GM20431 (cell line): Measurements from ENCODE around the gene C11orf65.
"Not testable (repeated sequence)": the region's sequence is repeated elsewhere in the genome, so short reads cannot be mapped to it uniquely, and the experiment has no call there.

Experiments
- in situ Hi-C: fragments of 300-500 bp; cut with MseI, MboI; formaldehyde crosslinking; loops from one replicate; pipeline ENCODE4 v1.15.0; 2020; ENCODE audit warnings: low sequenced_read_pairs; ENCODE audit not compliant: unreplicated experiment

The C11orf65 gene

DNA sequence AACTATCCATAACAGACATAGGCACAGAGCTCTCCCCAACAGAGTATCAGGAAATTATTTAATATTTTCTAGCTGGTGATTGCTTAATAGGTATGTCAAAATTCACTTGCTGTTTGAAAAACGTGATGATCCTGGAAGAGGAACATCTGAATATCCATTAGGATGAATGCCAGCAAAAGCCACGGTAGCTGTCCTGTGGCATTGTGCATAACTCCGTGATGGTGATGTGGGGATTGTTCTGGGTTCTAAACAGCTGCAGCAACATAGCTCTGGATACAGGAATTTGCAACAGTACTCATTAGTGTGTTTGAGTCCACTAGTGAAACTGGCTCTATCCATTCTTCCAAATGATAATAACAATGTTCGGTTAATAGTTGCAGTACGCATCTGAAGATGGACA lies 78.8 kb downstream of the C11orf65 start:
- in situ Hi-C loops = no loop called here

DNA sequence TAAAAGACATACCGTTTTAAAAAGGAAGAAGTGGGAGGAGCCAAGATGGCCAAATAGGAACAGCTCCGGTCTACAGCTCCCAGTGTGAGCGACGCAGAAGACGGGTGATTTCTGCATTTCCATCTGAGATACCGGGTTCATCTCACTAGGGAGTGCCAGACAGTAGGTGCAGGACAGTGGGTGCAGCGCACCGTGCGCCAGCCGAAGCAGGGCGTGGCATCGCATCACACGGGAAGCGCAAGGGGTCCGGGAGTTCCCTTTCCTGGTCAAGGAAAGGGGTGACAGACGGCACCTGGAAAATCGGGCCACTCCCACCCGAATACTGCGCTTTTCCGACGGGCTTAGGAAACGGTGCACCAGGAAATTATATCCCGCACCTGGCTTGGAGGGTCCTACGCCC lies 93.8 kb downstream of the C11orf65 start:
- in situ Hi-C loops = not testable (repeated sequence)

DNA sequence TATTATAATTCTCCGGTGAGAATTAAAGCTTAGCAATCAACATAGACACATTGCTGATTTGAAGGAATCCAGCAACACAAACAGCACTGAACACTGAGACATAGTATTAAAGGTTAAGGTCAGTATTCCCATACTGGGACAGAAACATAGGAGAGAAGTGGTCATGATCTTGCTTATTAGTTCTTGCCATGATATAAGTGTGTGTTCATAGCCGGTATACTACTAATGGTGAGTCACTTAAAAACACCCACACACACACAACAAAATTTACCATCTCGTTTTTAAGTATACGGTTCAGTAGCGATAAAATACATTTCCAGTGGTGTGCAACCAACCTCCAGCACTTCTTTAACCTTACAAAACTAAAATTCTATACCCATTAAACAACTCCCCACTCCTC lies 96.3 kb downstream of the C11orf65 start:
- in situ Hi-C loops = no loop called here

DNA sequence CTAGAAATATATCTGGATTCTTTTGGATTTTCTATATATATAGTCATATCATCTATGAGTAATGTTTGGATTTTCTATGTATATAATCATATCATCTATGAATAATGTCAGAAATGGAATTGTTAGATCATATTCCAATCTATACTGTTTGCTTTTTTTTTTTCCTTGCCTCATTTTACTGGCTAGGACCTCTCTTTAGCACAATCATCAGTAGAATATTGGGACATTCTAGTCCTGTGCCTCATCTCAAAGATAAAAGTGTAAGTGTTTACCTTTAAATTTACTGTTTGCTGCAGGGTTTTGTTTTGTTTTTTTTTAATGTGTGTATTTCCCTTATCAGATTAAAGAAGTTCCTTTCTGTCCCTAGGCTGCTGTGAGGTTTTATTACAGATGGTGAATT lies 97.0 kb downstream of the C11orf65 start:
- in situ Hi-C loops = no loop called here

DNA sequence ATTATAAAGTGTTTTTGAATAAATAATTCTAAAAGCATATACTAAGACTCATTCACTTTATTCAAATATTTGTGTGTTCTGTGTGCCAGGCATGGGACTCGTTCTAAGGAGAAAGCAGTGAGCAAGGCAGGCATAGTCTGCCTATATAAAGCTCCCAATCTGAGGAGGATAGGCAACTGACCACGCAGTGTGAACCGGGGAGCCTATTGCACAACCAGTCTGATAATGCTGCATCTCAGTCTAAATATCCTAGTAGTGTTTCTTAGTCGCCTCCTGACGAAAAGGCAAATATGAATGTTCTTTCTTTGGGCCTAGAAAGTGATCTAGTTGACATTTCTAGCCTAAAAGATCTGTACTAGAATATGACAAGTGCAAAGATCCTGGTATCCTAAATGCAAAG lies 98.3 kb downstream of the C11orf65 start:
- in situ Hi-C loops = no loop called here

DNA sequence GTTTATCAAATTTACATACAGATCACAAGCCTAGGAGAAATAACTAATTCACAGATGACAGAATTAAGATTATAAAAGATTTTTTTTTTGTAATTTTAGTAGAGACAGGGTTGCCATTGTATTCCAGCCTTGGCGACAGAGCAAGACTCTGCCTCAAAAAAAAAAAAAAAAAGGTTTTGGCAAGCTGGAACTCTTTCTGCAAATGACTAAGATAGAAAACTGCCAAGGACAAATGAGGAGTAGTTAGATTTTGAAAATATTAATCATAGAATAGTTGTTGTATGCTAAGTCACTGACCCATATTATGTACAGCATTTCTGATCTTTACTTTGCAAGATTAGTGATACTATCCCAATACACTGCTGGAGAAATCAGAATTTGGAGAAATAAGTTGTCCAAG lies 99.2 kb downstream of the C11orf65 start:
- in situ Hi-C loops = no loop called here

DNA sequence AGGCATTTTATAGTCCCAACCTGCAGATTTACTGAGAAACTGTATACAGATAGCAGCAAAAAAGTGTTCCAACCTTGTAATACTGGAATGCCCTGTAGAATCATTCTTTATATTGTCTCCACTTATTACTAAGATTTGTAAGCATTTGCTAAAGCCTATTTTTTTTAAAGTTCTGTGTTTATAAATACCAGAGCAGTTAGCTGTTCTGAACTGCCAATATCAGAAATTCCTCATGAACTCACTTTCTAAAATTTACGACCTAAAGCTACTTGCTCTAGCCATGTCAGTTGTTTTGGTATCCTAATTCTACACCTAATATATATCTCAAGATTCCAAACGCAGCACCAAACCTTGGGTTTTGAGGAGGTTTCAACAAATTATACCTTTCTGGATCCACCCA lies 103.2 kb downstream of the C11orf65 start:
- in situ Hi-C loops = no loop called here

DNA sequence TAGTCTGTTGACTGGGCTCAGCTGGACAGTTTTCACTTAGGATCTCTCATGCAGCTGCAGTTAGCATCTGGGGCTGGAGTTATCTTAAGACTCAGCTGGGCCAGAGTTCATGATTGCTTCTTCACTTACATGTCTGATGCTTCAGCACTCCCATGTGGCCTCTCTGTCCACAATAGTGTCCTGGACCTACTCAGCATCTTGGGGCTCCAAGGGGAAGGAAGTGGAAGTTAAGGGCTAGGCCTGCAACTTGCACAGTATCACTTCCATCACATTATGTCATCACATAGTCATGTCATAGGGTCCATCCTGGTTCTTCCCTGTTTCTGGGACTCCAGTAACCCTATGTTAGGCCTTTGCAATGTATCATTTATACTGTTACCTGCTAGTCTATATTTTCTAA lies 115.9 kb downstream of the C11orf65 start:
- in situ Hi-C loops = no loop called here

DNA sequence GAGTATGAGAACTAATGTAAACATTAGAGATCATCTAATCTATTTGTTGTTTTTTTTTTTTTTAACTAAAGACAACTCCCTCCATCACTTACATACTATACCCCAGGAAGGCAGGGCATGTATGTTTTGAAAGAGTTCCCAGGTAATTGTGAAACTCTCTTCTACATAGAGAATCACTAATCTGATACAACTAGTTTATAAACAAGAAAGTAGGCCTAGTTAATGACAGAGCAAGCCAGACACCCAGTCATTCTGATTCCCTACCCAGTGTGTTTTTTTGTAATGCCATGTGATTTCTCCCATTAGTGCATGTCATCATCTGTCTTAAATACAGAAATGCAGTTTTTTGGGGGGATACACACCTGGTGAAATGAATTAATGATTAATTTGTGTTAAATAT lies 120.9 kb downstream of the C11orf65 start:
- in situ Hi-C loops = no loop called here

DNA sequence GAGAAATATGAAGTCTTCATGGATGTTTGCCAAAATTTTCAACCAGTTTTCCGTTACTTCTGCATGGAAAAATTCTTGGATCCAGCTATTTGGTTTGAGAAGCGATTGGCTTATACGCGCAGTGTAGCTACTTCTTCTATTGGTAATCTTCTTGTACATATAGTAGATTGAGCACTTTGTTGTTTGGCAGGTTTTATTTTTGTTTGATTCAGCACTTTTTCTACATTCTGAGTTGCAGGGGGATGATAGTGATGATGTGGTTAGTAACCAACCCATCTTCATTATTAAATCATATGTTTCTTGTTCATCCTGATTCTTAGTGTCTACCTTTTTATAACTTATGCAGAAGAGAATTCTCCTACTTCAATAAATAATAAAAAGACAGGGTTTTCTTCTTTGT lies 121.6 kb downstream of the C11orf65 start:
- in situ Hi-C loops = no loop called here

DNA sequence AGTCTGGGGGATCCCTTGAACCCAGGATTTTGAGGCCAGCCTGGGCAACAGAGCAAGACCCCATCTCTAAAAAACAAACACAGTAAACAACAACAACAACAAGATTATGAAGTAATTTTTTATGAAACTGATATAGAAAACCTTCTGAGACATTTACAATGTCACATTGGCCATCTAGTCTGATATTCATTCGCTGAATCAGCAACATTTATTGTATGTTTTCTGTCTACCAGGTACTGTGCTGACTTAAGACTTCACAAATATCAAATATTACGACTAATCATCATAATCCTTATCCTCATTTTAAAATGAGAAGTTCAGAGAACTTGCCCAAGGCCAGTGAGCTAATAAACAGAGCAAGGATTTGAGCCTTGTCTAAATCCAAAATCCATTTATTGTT lies 123.6 kb downstream of the C11orf65 start:
- in situ Hi-C loops = no loop called here

DNA sequence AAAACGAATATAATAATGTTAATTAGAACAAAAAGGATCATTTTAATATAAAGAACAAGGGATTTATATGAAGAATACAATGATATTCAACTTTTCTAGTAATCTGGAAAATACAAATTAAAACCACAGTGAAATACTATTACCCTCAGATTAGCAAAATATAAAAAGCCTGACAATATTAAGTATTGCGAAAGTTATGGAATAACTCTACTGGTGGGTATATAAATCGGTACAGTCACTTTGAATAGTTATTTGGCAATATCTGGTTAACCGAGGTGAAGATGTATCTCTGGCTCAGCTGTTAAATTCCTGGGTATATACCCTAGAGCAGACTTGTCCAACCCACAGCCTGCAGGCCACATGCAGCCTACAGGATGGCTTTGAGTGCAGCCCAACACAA lies 125.7 kb downstream of the C11orf65 start:
- in situ Hi-C loops = no loop called here

DNA sequence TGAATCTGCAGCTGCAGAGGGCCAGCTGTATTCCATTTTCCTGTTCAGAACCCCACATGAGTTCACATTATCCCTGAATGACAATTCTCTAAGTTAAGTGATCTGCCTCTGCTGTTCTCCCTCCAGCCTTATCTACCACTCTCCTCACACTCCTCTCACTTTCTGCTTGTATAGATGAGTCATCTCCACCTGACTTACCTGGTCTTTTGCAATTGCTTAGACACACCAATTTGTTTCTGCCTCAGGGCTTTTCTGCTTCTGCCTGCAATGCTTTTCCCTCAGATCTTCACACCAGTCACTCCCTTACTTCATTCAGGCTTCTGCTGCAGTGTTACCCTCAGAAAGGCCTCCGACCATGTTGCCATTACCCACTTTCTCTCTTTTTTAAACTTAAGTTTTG lies 126.4 kb downstream of the C11orf65 start:
- in situ Hi-C loops = no loop called here

DNA sequence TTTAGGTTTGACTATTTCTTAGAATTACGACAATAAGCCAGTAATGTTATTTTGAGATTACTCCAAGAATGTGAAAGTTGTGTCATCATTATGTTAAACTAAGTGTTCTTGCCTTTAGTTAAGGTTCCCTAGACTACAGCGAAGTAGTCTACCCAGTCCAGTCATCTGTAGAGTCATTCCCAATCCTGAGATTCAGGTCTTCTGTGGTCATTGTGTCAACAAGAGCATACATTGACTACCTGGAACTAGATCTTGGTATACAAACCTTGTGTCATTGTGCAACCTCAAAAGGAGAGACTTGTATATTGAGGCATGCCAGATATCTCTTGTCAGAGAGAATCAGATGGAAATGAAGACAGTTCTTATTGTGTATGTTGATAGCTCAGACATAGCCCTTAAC lies 128.6 kb downstream of the C11orf65 start:
- in situ Hi-C loops = no loop called here

DNA sequence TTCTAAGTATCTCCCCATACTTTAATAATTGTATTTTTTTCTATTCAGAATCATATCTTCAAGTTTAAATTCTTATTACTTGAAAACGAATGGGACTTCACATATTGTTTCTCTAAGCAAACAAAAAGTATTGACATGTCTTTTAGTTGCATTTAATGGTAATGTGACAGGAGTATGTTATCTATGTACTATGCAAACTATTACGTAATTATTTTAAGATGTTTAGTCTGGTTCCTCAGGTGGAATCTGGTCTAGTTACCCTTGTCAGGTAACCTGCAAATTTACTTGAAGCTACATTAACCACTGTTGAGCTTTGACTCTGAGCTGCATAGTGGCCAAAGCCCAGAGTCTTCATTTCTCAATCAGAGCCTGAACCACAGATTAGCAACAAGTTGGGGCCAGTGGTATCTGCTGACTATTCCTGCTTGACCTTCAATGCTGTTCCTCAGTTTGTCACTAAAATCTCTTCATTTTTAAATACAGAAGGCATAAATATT lies 133.9 kb downstream of the C11orf65 start:
- in situ Hi-C loops = no loop called here
